Activated CD4-positive, alpha-beta T cell treated with anti-CD3 and anti-CD28 coated beads, Interleukin-2, amount 50 U/mL, for 1 hour (primary cell): Measurements from ENCODE around the gene DDX27.

ENCODE experiments used
- DNase-seq: peaks from one replicate; pipeline ENCODE4 v3.0.0-alpha.2; 2020

DDX27 gene

GRCh38 chr20:49248879-49249665, 29.9 kb downstream of the DDX27 start:
- no peak for DNase-seq

GRCh38 chr20:49252556-49253350, 33.5 kb downstream of the DDX27 start:
- DNase-seq, result no peak

GRCh38 chr20:49256261-49256660, 37.0 kb downstream of the DDX27 start:
- no peak for DNase-seq

GRCh38 chr20:49259284-49259683, 40.1 kb downstream of the DDX27 start:
- DNase-seq, result no peak

GRCh38 chr20:49259799-49260198, 40.6 kb downstream of the DDX27 start:
- no peak for DNase-seq

GRCh38 chr20:49260218-49260617, 41.0 kb downstream of the DDX27 start:
- DNase-seq, result no peak

- DNase-seq, result no peak
Observed at GRCh38 chr20:49261173-49261572, 42.0 kb downstream of the DDX27 start.

GRCh38 chr20:49262444-49262843, 43.2 kb downstream of the DDX27 start:
- DNase-seq, result no peak

- no peak for DNase-seq
Observed at GRCh38 chr20:49267327-49267726, 48.1 kb downstream of the DDX27 start.

GRCh38 chr20:49268600-49269365, 49.6 kb downstream of the DDX27 start:
- no peak for DNase-seq

- DNase-seq, result no peak
Observed at GRCh38 chr20:49270177-49270576, 51.0 kb downstream of the DDX27 start.

- no peak for DNase-seq
Observed at GRCh38 chr20:49270736-49271135, 51.5 kb downstream of the DDX27 start.

GRCh38 chr20:49272654-49273053, 53.4 kb downstream of the DDX27 start:
- no peak for DNase-seq

GRCh38 chr20:49273696-49274277, 54.6 kb downstream of the DDX27 start:
- DNase-seq, result no peak

GRCh38 chr20:49275216-49275615, 56.0 kb downstream of the DDX27 start:
- DNase-seq, result no peak

- DNase-seq, result no peak
Observed at GRCh38 chr20:49275636-49276035, 56.4 kb downstream of the DDX27 start.

- DNase-seq, result peak; percentile 36
Observed at GRCh38 chr20:49276161-49276960, 57.1 kb downstream of the DDX27 start.

- DNase-seq, result peak; percentile 27
Observed at GRCh38 chr20:49276961-49277785, 58.0 kb downstream of the DDX27 start.

GRCh38 chr20:49277786-49278035, 58.5 kb downstream of the DDX27 start:
- DNase-seq, result no peak

GRCh38 chr20:49278036-49278817, 59.0 kb downstream of the DDX27 start, which contains the start of gene ZNFX1:
ZNFX1 (minus strand) TSS chr20:49278057; CDS start chr20:49275839, 2,218 bp downstream.
- peak; percentile 99 for DNase-seq
